OCI-LY7 (cell line): ENCODE measurements around the gene USH1C. TPM values are rescaled to one million over a fixed set of nuclear protein-coding genes. Genes with fewer than 3 reads are reported as not detected.

Experiments used
- BruUV-seq: library from RNA; stranded (reverse); fragments of 400-500 nt; replicated peaks from 2 replicates; lab custom pipeline; 2021; lab: Mats Ljungman, UMichigan
- CTCF ChIA-PET: fragments of 300-600 bp; sonication (Branson Sonifier 250); formaldehyde crosslinking; loops from one replicate; lab custom pipeline; 2022; ENCODE audit warnings: antibody characterized with exemption; ENCODE audit not compliant: unreplicated experiment; lab: Charles Lee
- POLR2A ChIA-PET: fragments of 300-600 bp; sonication (Branson Sonifier 250); formaldehyde crosslinking; loops from one replicate; lab custom pipeline; 2022; ENCODE audit warnings: antibody characterized with exemption; lab: Charles Lee
- DNase-seq: peaks from one replicate; pipeline ENCODE4 v3.0.0-alpha.2; 2015; ENCODE audit warnings: low spot score
- H2AFZ ChIP-seq: fragments of 200-600 bp; sonication (generic), shearing (Covaris generic); 2 replicates; pipeline ENCODE4 v1.6.1; 2014; ENCODE audit warnings: mild to moderate bottlenecking, antibody characterized with exemption, low read length, moderate library complexity
- H3K27ac ChIP-seq: fragments of 200-600 bp; sonication (generic); 2 replicates; pipeline ENCODE4 v1.5.1; 2014; ENCODE audit warnings: mixed run types, low read depth, mild to moderate bottlenecking, moderate library complexity, low read length, inconsistent platforms; ENCODE audit not compliant: poor library complexity, severe bottlenecking
- H3K36me3 ChIP-seq: fragments of 200-600 bp; sonication (generic); 2 replicates; pipeline ENCODE4 v1.6.1; 2014; ENCODE audit warnings: mild to moderate bottlenecking, antibody characterized with exemption, low read length, moderate library complexity, mixed read lengths; ENCODE audit not compliant: insufficient read depth
- H3K4me1 ChIP-seq: fragments of 200-600 bp; sonication (generic); 2 replicates; pipeline ENCODE4 v1.5.1; 2014; ENCODE audit warnings: mild to moderate bottlenecking, low read length; ENCODE audit not compliant: insufficient read depth, poor library complexity, severe bottlenecking
- H3K4me2 ChIP-seq: fragments of 200-600 bp; sonication (generic); 2 replicates; pipeline ENCODE4 v1.6.1; 2014; ENCODE audit warnings: mild to moderate bottlenecking, low read length
- H3K4me3 ChIP-seq: fragments of 200-600 bp; sonication (generic); 2 replicates; pipeline ENCODE4 v1.5.1; 2014; ENCODE audit warnings: mild to moderate bottlenecking, low read depth, low read length; ENCODE audit not compliant: poor library complexity, severe bottlenecking
- H3K79me2 ChIP-seq: fragments of 200-600 bp; sonication (generic); 2 replicates; pipeline ENCODE4 v1.6.1; 2016; ENCODE audit warnings: low read depth, mild to moderate bottlenecking, low read length, moderate library complexity, mixed read lengths; ENCODE audit not compliant: insufficient read depth
- H3K9me2 ChIP-seq: fragments of 200-600 bp; sonication (generic); 2 replicates; pipeline ENCODE4 v1.6.1; 2016; ENCODE audit warnings: mild to moderate bottlenecking, low read length, mixed read lengths; ENCODE audit not compliant: insufficient read depth
- H3K9me3 ChIP-seq: fragments of 200-600 bp; sonication (generic); 2 replicates; pipeline ENCODE4 v1.6.1; 2014; ENCODE audit warnings: mild to moderate bottlenecking, mixed run types, low read length, mixed read lengths
- H4K20me1 ChIP-seq: fragments of 200-600 bp; sonication (generic); 2 replicates; pipeline ENCODE4 v1.6.1; 2014; ENCODE audit warnings: mild to moderate bottlenecking, antibody characterized with exemption, low read length, moderate library complexity, mixed read lengths; ENCODE audit not compliant: insufficient read depth
- EZH2phosphoT487 ChIP-seq: fragments of 200-600 bp; sonication (generic); IDR thresholded peaks from 2 replicates; pipeline ENCODE4 v1.6.1; 2018; ENCODE audit warnings: low read depth, borderline replicate concordance, mild to moderate bottlenecking, mixed run types, antibody characterized with exemption, low read length, moderate library complexity, mixed read lengths
- intact Hi-C: fragments of 100-400 bp; cut with micrococcal nuclease; formaldehyde crosslinking; loops from one replicate; pipeline ENCODE4 v1.10.0; 2022; ENCODE audit not compliant: unreplicated experiment
- total RNA-seq, 2 experiments: library from RNA; depleted of rRNA in 1 of 2; stranded (reverse); fragments of >200 nt in 1 of 2; shearing (Covaris generic) in 1 of 2; gene quantifications; 2 replicates each; pipeline ENCODE4 v1.2.3, GENCODE V29; 2014 to 2022
- TF ChIP-seq, protein P1 (sequence below): fragments of 200-600 bp; sonication (generic); conservative IDR thresholded peaks from 2 replicates; pipeline ENCODE4 v1.5.1; 2014; ENCODE audit warnings: mild to moderate bottlenecking, antibody characterized with exemption, low read length, moderate library complexity, mixed read lengths

The USH1C gene
- total RNA-seq, 2 experiments from 2014 or later: not detected

DNA sequence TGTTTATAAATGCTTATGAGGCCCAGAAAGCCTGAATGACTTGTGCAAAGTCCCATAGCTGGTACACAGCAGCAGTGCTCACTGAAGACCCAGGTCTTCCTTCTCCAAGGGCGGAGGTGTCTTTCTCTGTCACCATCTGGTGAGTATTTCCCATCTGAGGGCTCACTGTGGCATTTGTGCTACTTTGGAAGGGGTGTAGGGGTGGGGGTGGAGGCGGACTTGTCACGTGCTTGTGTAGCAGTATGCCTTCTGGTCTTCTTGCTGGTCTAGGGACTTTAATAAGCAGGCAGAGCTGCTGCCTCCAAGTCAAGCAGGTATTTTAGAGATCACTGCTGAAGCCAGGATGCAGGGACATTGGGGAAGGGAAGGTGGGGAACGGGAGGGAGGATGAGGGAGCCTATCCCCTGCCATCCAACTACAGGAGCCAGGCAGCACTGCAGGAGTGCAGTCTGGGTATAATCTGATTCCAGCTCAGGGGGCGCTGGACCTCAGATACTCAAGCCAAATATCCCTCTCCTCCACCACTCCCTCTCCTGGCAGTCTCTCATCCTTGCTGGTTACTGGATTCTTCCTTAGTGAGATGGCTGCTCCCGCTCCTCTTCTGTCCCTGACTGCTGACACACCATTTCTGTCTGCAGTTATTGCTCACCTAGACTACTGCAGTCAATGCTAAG is 71.0 kb downstream of the USH1C start:
- CTCF ChIA-PET: no interaction called here

DNA sequence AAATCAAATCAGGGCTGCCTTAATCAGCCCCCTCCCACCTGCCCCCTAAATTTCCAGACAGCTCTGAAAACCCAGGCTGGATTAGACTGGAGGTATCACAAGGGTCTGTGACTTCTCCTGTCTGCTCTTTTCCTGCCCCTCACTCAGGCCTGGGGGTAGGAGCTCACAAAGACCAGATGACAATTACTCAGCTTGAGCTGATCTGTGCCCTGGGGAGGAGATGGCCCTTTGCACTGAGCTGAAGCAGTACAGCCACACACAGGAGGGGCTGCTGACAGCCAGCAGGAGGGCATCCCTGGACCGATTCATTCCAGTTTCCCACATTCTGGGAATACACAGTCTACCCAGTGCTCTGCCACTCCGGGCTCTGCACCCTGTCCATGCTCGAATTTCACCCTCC is 71.7 kb downstream of the USH1C start:
- BruUV-seq: no TSS peak
- POLR2A ChIA-PET: interaction anchor here (1.6 kb wide), 1 partner anchor 86 kb away, joined by 3 read pairs; no protein-coding TSS in a partner anchor
- CTCF ChIA-PET: no interaction called here

More for the DNA sequence above, 71.0 kb downstream of the USH1C start:
- Histone ChIP-seq H3K36me3 (no peaks in the 10 kb centered on the region), H3K9me3 (no peaks in the 10 kb centered on the region), H2AFZ (no peak overlapping the region), H3K4me1 (no peaks in the 10 kb centered on the region), H4K20me1 (no peaks in the 10 kb centered on the region), H3K79me2 (no peaks in the 10 kb centered on the region), H3K4me2 (no peak overlapping the region), H3K9me2 (no peaks in the 10 kb centered on the region), H3K4me3 (no peak overlapping the region), H3K27ac (no peak overlapping the region)
- BruUV-seq: no TSS peak
- intact Hi-C loops: no loop called here
- DNase-seq: no peak
- no peak for TF ChIP-seq EZH2phosphoT487
- TF ChIP-seq, protein P1, sequence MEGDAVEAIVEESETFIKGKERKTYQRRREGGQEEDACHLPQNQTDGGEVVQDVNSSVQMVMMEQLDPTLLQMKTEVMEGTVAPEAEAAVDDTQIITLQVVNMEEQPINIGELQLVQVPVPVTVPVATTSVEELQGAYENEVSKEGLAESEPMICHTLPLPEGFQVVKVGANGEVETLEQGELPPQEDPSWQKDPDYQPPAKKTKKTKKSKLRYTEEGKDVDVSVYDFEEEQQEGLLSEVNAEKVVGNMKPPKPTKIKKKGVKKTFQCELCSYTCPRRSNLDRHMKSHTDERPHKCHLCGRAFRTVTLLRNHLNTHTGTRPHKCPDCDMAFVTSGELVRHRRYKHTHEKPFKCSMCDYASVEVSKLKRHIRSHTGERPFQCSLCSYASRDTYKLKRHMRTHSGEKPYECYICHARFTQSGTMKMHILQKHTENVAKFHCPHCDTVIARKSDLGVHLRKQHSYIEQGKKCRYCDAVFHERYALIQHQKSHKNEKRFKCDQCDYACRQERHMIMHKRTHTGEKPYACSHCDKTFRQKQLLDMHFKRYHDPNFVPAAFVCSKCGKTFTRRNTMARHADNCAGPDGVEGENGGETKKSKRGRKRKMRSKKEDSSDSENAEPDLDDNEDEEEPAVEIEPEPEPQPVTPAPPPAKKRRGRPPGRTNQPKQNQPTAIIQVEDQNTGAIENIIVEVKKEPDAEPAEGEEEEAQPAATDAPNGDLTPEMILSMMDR: 0 out of 2 replicates have a peak, but pooled peaks have one; percentile 23
- POLR2A ChIA-PET: interaction anchor here (1.6 kb wide), 1 partner anchor 87 kb away, joined by 3 read pairs; no protein-coding TSS in a partner anchor

More for the DNA sequence above, 71.7 kb downstream of the USH1C start:
- no peaks in the 10 kb centered on the region for H4K20me1 ChIP-seq
- H3K9me3 ChIP-seq: no peaks in the 10 kb centered on the region
- no peak overlapping the region for H2AFZ ChIP-seq
- intact Hi-C loops: no loop called here
- no peaks in the 10 kb centered on the region for H3K4me1 ChIP-seq
- no peak overlapping the region for H3K4me3 ChIP-seq
- no peak overlapping the region for H3K27ac ChIP-seq
- H3K36me3 ChIP-seq: no peaks in the 10 kb centered on the region
- H3K79me2 ChIP-seq: no peaks in the 10 kb centered on the region
- no peaks in the 10 kb centered on the region for H3K9me2 ChIP-seq
- no peak overlapping the region for H3K4me2 ChIP-seq
- DNase-seq: no peak
- TF ChIP-seq, protein P1: no peak
- TF ChIP-seq EZH2phosphoT487: no peak
